Neutrophil (primary cell): ENCODE measurements around the gene NANOG.
"Not testable (repeated sequence)": the region's sequence is repeated elsewhere in the genome, so short reads cannot be mapped to it uniquely, and the experiment has no call there.

Source experiments
- H3K27ac ChIP-seq: fragments of 200-600 bp; sonication (generic); 2 replicates; pipeline ENCODE4 v1.5.1; 2016; ENCODE audit warnings: mild to moderate bottlenecking, moderate library complexity
- H3K27me3 ChIP-seq: fragments of 200-600 bp; sonication (generic); 2 replicates; pipeline ENCODE4 v1.6.0; 2016; ENCODE audit warnings: mild to moderate bottlenecking
- H3K36me3 ChIP-seq: fragments of 200-600 bp; sonication (generic); 2 replicates; pipeline ENCODE4 v1.5.1; 2017
- H3K4me1 ChIP-seq, 2 experiments: fragments of 200-600 bp in 1 of 2; sonication (generic) in 1 of 2; 1 replicate in 1 of 2; 2 replicates in 1 of 2; pipeline versions ENCODE4 v1.5.1 to v1.6.1; 2013 to 2016; ENCODE audit warnings: low read depth in 1 of 2, low read length in 1 of 2, mild to moderate bottlenecking in 1 of 2, moderate library complexity in 1 of 2; ENCODE audit not compliant: control insufficient read depth in 1 of 2, insufficient read depth in 1 of 2
- H3K4me3 ChIP-seq, 2 experiments: fragments of 200-600 bp in 1 of 2; sonication (generic) in 1 of 2; 1 replicate in 1 of 2; 2 replicates in 1 of 2; pipeline ENCODE4 v1.5.1; 2013 to 2016; ENCODE audit warnings: low read depth in 1 of 2, low read length in 1 of 2, mild to moderate bottlenecking in 1 of 2, moderate library complexity in 1 of 2
- H3K9me3 ChIP-seq: fragments of 200-600 bp; sonication (generic); 2 replicates; pipeline ENCODE4 v1.5.1; 2016
- TF ChIP-seq, protein P1 (sequence below): fragments of 200-600 bp; sonication (generic); IDR thresholded peaks from 2 replicates; pipeline ENCODE4 v1.5.1; 2016; ENCODE audit warnings: antibody characterized with exemption

Gene NANOG

GRCh38 chr12:7843583-7843982 is 54.4 kb downstream of the NANOG start:
- Histone ChIP-seq H3K27ac (peak overlapping the region; percentile 94), H3K4me3 (peak overlapping the region; percentile 65 to 68), H3K4me1 (peaks cover 83 to 85% of the 10 kb centered on the region in 2 experiments)
- H3K9me3 ChIP-seq, H3K36me3 ChIP-seq, H3K27me3 ChIP-seq: not testable (repeated sequence)

- H3K36me3 ChIP-seq = no peaks in the 10 kb centered on the region
- no peaks in the 10 kb centered on the region for H3K27me3 ChIP-seq
- peak overlapping the region; percentile 65 to 68 for H3K4me3 ChIP-seq
- H3K27ac ChIP-seq = peak overlapping the region; percentile 94
- H3K9me3 ChIP-seq = no peaks in the 10 kb centered on the region
- TF ChIP-seq, protein P1, sequence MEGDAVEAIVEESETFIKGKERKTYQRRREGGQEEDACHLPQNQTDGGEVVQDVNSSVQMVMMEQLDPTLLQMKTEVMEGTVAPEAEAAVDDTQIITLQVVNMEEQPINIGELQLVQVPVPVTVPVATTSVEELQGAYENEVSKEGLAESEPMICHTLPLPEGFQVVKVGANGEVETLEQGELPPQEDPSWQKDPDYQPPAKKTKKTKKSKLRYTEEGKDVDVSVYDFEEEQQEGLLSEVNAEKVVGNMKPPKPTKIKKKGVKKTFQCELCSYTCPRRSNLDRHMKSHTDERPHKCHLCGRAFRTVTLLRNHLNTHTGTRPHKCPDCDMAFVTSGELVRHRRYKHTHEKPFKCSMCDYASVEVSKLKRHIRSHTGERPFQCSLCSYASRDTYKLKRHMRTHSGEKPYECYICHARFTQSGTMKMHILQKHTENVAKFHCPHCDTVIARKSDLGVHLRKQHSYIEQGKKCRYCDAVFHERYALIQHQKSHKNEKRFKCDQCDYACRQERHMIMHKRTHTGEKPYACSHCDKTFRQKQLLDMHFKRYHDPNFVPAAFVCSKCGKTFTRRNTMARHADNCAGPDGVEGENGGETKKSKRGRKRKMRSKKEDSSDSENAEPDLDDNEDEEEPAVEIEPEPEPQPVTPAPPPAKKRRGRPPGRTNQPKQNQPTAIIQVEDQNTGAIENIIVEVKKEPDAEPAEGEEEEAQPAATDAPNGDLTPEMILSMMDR = no peak
- H3K4me1 ChIP-seq = peaks cover 85 to 86% of the 10 kb centered on the region in 2 experiments
These were observed 54.9 kb downstream of the NANOG start for GRCh38 chr12:7844116-7844515.

DNA sequence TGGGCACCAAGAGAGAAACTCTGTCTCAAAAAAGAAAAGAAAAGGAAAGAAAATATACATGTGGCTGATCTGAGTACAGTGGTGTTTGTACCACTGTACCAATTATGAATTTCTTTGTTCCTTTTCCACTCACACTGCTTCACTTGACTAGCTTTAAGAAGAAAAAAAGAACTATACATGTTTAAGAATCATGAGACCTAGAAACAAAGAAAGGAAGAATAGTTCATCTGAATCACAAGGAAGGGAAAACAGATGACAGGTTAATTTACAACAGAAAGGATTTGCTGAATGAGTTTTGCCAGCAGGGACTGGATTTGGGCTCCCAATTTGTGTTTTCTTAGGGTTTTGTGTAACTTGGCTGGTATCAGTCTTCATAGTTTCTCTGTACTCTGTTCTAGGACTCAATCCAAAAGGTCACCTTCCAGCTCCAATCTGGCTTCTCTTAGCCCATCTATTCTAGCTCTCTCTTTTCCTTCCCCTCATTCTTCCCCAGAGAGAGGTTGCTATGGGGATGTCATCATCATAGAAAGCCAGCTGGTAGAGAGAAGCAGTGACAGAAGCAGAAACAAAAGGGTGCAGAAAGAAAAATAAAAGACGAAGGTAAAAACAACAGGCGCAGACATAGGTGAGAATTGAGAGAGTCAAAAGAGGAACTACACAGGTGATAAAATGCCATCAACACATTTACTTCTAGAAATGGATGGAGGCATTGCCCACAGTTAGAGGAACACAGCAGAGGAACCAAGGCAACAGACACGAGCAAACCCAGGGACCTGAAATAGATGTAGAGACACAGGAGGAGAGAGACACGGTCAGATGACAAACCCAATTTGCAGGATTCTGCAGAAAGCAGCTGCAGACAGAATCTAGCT is 58.3 kb downstream of the NANOG start:
- H3K4me3 ChIP-seq, H3K9me3 ChIP-seq, H3K27me3 ChIP-seq: not testable (repeated sequence)
- H3K27ac ChIP-seq = peak overlapping the region; percentile 87
- peaks cover 17% of the 10 kb centered on the region for H3K36me3 ChIP-seq
- peaks cover 56 to 58% of the 10 kb centered on the region in 2 experiments for H3K4me1 ChIP-seq

DNA sequence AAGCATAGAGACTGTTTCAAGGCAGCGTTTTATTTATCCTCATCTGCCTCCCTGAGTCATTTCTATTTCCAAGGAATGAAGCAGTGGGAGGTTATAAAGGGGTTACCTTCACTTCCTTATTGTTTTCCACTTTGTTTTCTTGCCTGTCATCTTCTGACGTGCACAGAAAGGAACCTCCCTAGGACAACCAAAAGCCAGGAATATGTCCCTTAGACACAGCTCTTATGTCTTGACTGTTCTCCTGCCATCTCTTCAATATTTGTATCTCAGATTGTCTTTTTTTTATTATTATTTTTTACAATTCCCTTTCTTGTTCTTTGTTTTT is 58.9 kb downstream of the NANOG start:
- Histone ChIP-seq H3K27ac (peak overlapping the region; percentile 87), H3K36me3 (peaks cover 17% of the 10 kb centered on the region), H3K4me3 (peak overlapping the region in 1 of 2 experiments; percentile 34), H3K4me1 (peaks cover 50 to 52% of the 10 kb centered on the region in 2 experiments)
- H3K27me3 ChIP-seq, H3K9me3 ChIP-seq: not testable (repeated sequence)
